Body of pancreas (tissue), 4 donors: ENCODE measurements around the gene ACADVL. TPM values are rescaled to one million over a fixed set of nuclear protein-coding genes. Genes with fewer than 3 reads are reported as not detected.

Source experiments
- ATAC-seq: fragments of 150-250 bp; one replicate; pipeline ENCODE4 v1.9.1; 2016
- DNase-seq, 4 donors: peaks; one replicate each; pipeline ENCODE4 v3.0.0-alpha.2; 2019
- H3K27ac ChIP-seq, 4 donors: fragments of 200-600 bp; sonication (generic); 1 replicate in 3 of 4; 2 replicates in 1 of 4; pipeline versions ENCODE4 v1.5.1 to v1.6.1; 2016 to 2019; ENCODE audit warnings: mild to moderate bottlenecking in 1 of 4, mixed read lengths in 1 of 4, moderate library complexity in 1 of 4
- H3K27me3 ChIP-seq, 2 donors: fragments of 200-600 bp; sonication (generic); one replicate each; pipeline ENCODE4 v1.6.0; 2016; ENCODE audit warnings: mild to moderate bottlenecking in 1 of 2
- H3K36me3 ChIP-seq, 2 donors: fragments of 200-600 bp; sonication (generic); replicated peaks in 1 of 2; 2 replicates each; pipeline ENCODE4 v1.5.1; 2016; ENCODE audit warnings: low read depth in 2 of 2; ENCODE audit not compliant: insufficient read depth in 1 of 2
- H3K4me1 ChIP-seq: fragments of 200-600 bp; sonication (generic); one replicate; pipeline ENCODE4 v1.6.0; 2016
- H3K4me3 ChIP-seq, 2 donors: fragments of 200-600 bp; sonication (generic); 1 replicate in 1 of 2; 2 replicates in 1 of 2; pipeline ENCODE4 v1.5.1; 2016 to 2019
- H3K9me3 ChIP-seq, 3 donors: fragments of 200-600 bp; sonication (generic); 1 replicate in 2 of 3; 2 replicates in 1 of 3; pipeline ENCODE4 v1.5.1; 2016
- CTCF ChIP-seq, 7 experiments: fragments of 450-650 bp in 4 of 7; fragments of 200-600 bp in 3 of 7; sonication (generic) in 3 of 7; IDR thresholded peaks; one replicate each; pipeline ENCODE4 v1.5.1; 2016 to 2019; ENCODE audit warnings: antibody characterized with exemption in 7 of 7
- POLR2A ChIP-seq, 3 donors: fragments of 450-650 bp; IDR thresholded peaks; one replicate each; pipeline ENCODE4 v1.6.1; 2016; ENCODE audit warnings: antibody characterized with exemption in 3 of 3, mild to moderate bottlenecking in 2 of 3
- WGBS, 2 donors: methylation state at CpG; one replicate each; pipeline ENCODE4 v1.1.5; 2017; 5-methylcytosine and 5-hydroxymethylcytosine counted together
- intact Hi-C: fragments of 100-400 bp; cut with DNase I; formaldehyde crosslinking; loops from one replicate; pipeline ENCODE4 v1.15.1; 2023
- total RNA-seq, 2 donors: library from RNA; depleted of rRNA; stranded (reverse); fragments of >200 nt; gene quantifications; one replicate each; pipeline ENCODE4 v1.1.0, GENCODE V29; 2016

The ACADVL gene
- total RNA-seq, 2 donors from 2014 or later: 887 to 1,901 TPM

GRCh38 chr17:7207120-7208001, 12.4 kb upstream of the ACADVL start:
- DNase-seq (peak in 1 of 4 donors; percentile 12), ATAC-seq (no peak)
- H3K27ac ChIP-seq: no peak overlapping the region
- WGBS, 2 donors: 79 to 80% methylated on average over 24 of the region's 24 CpGs
- TF ChIP-seq POLR2A (IDR thresholded peaks at IDR 0.05) (no peak), CTCF (IDR thresholded peaks at IDR 0.05) (no peak)
- H3K4me3 ChIP-seq: no peak overlapping the region
- no peaks in the 10 kb centered on the region for H3K36me3 ChIP-seq
- intact Hi-C loops: loop anchor here (10.0 kb wide), 1 partner anchor 63 kb away; no protein-coding TSS in a partner anchor
- no peaks in the 10 kb centered on the region for H3K27me3 ChIP-seq
- H3K4me1 ChIP-seq: peaks cover 8% of the 10 kb centered on the region
- H3K9me3 ChIP-seq: no peaks in the 10 kb centered on the region

GRCh38 chr17:7208027-7208571, 11.6 kb upstream of the ACADVL start:
- Histone ChIP-seq H3K36me3 (no peaks in the 10 kb centered on the region), H3K9me3 (no peaks in the 10 kb centered on the region), H3K4me3 (no peak overlapping the region), H3K27ac (no peak overlapping the region), H3K27me3 (no peaks in the 10 kb centered on the region), H3K4me1 (peaks cover 8% of the 10 kb centered on the region)
- no peak for TF ChIP-seq POLR2A (IDR thresholded peaks at IDR 0.05)
- no peak for TF ChIP-seq CTCF (IDR thresholded peaks at IDR 0.05)
- peak in 1 of 4 donors; percentile 8 for DNase-seq
- intact Hi-C loops: loop anchor here (10.0 kb wide), 1 partner anchor 63 kb away; no protein-coding TSS in a partner anchor
- WGBS, 2 donors: 56 to 60% methylated on average over 17 to 20 of the region's 21 CpGs
- ATAC-seq: no peak

- H3K36me3 ChIP-seq: no peaks in the 10 kb centered on the region
These were observed 10.8 kb upstream of the ACADVL start for GRCh38 chr17:7208754-7209460.

More at GRCh38 chr17:7208754-7209460, 10.8 kb upstream of the ACADVL start:
- intact Hi-C loops: loop anchor here (10.0 kb wide), 1 partner anchor 64 kb away; no protein-coding TSS in a partner anchor
- DNase-seq (peak in 1 of 4 donors; percentile 10), ATAC-seq (no peak)
- TF ChIP-seq POLR2A (IDR thresholded peaks at IDR 0.05) (no peak), CTCF (IDR thresholded peaks at IDR 0.05) (no peak)
- H3K27ac ChIP-seq: no peak overlapping the region
- no peak overlapping the region for H3K4me3 ChIP-seq
- peaks cover 13% of the 10 kb centered on the region for H3K4me1 ChIP-seq
- WGBS, 2 donors: 72 to 78% methylated on average over 9 of the region's 9 CpGs
- H3K9me3 ChIP-seq: no peaks in the 10 kb centered on the region
- H3K27me3 ChIP-seq: no peaks in the 10 kb centered on the region
